HG03039 (cell line): ENCODE data around the gene ASTL.

Source experiments
- ATAC-seq: cut with Tn5 transposase; IDR thresholded peaks from one replicate; pipeline ENCODE4 v1.9.1; 2021; ENCODE audit warnings: mild to moderate bottlenecking, moderate library complexity; ENCODE audit not compliant: unreplicated experiment

The ASTL gene

GRCh38 chr2:96083989-96084857 is 54.1 kb downstream of the ASTL start:
- no peak for ATAC-seq

- no peak for ATAC-seq
These were observed 55.0 kb downstream of the ASTL start for GRCh38 chr2:96083064-96083939.

DNA sequence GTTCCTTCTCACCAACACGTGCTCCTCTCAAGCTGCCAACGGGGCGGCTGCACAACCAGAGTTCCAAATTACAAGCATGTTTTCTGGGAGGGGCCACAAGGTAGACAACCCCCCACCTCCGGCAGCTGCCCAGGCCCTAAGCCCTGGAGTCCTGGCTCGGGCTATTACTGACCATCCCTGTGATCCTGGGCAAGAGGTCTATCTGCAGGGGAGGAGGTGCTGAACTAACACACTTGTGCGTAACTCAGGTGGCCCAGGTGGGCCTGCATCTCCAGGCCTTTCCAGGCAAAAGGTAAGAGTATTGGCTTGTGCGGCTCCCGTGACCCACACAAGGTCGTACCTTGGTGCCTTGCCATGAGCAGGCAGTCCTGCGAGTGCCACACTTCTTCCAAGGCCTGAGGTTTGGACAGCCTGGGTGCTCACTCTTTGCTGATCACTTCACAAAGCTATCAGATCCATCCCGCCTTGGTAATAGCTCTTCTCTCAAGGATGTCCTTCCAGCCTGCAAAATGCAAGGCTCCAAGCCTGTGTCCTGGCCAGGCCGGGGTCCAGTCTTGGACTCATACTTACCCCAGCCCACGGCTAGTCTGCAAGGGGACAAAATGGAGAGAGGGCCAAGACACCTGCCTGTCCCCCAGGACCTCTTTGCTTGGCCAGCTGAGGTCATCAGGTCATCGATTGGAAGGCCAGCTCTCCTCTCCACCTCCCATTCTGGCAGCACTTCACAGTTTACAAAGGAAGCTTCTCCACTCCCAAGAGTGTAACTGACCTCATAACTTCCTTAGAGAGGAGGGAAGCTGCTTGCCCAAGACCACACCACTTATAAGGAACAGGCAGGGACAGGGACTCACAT is 55.9 kb downstream of the ASTL start:
- no peak for ATAC-seq

DNA sequence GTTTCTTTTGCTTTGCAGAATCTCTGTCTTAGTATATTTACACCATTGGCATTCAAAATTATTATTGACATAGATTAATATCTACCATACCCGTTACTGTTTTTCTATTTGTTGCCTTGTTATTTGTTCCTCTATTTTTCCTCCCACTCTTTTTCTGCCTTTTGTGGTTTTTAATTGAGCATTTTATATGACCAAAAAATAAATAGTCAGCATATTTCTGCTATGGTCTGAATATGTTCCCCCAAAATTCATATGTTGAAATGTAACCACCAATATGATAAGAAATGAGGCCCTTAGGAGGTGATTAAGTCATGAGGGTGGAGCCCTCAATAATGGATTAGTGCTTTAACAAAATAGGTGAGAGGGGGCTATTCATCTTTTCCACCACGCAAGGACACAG is 57.3 kb downstream of the ASTL start:
- no peak for ATAC-seq

DNA sequence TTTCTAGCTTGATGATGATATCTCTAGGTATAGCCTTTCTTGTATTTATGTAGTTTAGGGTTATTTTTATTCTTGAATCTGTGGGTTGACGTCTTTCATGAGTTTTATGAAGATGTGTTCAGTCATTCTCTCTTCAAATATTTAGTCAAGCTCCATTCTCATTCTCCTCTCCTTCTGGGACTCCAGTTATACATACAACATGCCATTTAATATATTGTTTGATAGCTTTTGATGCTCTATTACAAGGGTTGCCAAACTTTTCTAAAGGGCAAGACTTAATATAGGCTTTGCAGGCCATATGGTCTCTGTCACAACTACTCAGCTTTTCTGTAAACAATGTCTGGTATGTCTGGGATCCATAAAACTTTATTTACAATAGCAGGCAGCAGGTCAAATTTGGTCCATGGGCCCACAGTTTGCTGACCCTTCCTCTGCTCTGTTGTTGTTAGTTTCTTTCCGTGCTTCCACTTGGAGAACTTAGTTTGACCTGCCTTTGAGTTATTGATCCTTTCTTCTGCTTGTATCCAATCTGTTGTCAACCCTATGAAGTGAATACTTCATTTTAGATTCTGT is 63.0 kb downstream of the ASTL start:
- ATAC-seq = no peak

GRCh38 chr2:96074156-96074555 is 64.1 kb downstream of the ASTL start:
- ATAC-seq = no peak

DNA sequence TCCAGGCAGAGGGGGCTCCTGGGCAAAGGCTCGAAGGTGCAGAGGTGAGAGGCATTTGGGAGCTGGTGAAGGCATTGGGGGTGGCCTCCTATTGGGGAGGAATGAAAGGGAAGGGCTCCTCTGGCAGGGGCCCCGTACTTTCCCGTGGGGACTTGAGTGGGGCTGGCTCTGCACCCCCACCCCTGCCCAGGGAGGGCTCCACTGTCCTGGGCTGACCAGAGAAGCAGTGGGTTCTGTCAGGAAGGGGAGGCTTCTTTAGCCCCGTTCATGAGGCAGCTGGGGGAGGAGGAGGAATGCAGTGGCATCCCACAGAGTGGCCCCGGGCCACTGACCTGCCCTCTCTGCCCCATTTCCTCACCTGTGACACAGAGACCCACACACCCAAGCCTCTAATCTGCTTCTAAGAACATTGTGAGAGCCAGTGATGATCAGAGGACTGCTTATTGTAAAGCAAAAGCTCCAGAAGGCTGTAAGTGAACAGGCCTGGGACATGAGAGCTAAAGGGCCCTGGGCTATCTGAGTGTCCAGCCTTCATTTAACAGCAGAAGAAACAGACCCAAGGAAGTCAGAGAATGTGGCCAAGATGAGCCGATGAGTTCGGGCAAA is 65.0 kb downstream of the ASTL start:
- ATAC-seq = no peak
